Left kidney (tissue), 8 donors: ENCODE measurements around the gene STMN1. TPM values are rescaled to one million over a fixed set of nuclear protein-coding genes. Genes with fewer than 3 reads are reported as not detected.
"Not testable (repeated sequence)": the region's sequence is repeated elsewhere in the genome, so short reads cannot be mapped to it uniquely, and the experiment has no call there.

Experiments
- DNase-seq: peaks from one replicate; pipeline ENCODE4 v3.0.0-alpha.2; 2013
- long read RNA-seq, 8 donors: transcript quantifications; one replicate each; lab custom pipeline, GENCODE V29; 2026
- polyA plus RNA-seq: library from polyadenylated mRNA; unstranded; fragments of 120-200 nt; gene quantifications from one replicate; pipeline ENCODE4 v1.2.1, GENCODE V29; 2013; ENCODE audit not compliant: insufficient read length

The STMN1 gene
- polyA plus RNA-seq, result 1,379 TPM
- long read RNA-seq, donor 1, transcript STMN1-206 (5 exons, 1,504 nt), result major isoform, 244 of 570 reads
- long read RNA-seq, donor 1, partial matches to known transcripts, result 297 of 570 reads
- long read RNA-seq, donor 1, other reads (novel, unspliced or antisense), result 23 of 570 reads
- long read RNA-seq, donor 2, transcript STMN1-206 (5 exons, 1,504 nt), result major isoform, 306 of 537 reads
- long read RNA-seq, donor 2, partial matches to known transcripts, result 217 of 537 reads
- long read RNA-seq, donor 2, other reads (novel, unspliced or antisense), result 8 of 537 reads
- long read RNA-seq, donor 3, transcript STMN1-206 (5 exons, 1,504 nt), result major isoform, 204 of 383 reads
- long read RNA-seq, donor 3, partial matches to known transcripts, result 162 of 383 reads
- long read RNA-seq, donor 3, other reads (novel, unspliced or antisense), result 13 of 383 reads
- long read RNA-seq, donor 4, transcript STMN1-206 (5 exons, 1,504 nt), result major isoform, 26 of 55 reads
- long read RNA-seq, donor 4, partial matches to known transcripts, result 29 of 55 reads
- long read RNA-seq, donor 4, other reads (novel, unspliced or antisense), result 0 of 55 reads
- long read RNA-seq, donor 5, transcript STMN1-206 (5 exons, 1,504 nt), result major isoform, 444 of 819 reads
- long read RNA-seq, donor 5, partial matches to known transcripts, result 353 of 819 reads
- long read RNA-seq, donor 5, other reads (novel, unspliced or antisense), result 17 of 819 reads
- long read RNA-seq, donor 6, transcript STMN1-206 (5 exons, 1,504 nt), result major isoform, 317 of 617 reads
- long read RNA-seq, donor 6, partial matches to known transcripts, result 291 of 617 reads
- long read RNA-seq, donor 6, other reads (novel, unspliced or antisense), result 6 of 617 reads
- long read RNA-seq, donor 7, transcript STMN1-203 (5 exons, 1,712 nt), result minor isoform, 6 of 839 reads
- long read RNA-seq, donor 7, transcript STMN1-206 (5 exons, 1,504 nt), result major isoform, 495 of 839 reads
- long read RNA-seq, donor 7, partial matches to known transcripts, result 312 of 839 reads
- long read RNA-seq, donor 7, other reads (novel, unspliced or antisense), result 19 of 839 reads
- long read RNA-seq, donor 8, transcript STMN1-206 (5 exons, 1,504 nt), result major isoform, 146 of 253 reads
- long read RNA-seq, donor 8, partial matches to known transcripts, result 97 of 253 reads
- long read RNA-seq, donor 8, other reads (novel, unspliced or antisense), result 7 of 253 reads

DNA sequence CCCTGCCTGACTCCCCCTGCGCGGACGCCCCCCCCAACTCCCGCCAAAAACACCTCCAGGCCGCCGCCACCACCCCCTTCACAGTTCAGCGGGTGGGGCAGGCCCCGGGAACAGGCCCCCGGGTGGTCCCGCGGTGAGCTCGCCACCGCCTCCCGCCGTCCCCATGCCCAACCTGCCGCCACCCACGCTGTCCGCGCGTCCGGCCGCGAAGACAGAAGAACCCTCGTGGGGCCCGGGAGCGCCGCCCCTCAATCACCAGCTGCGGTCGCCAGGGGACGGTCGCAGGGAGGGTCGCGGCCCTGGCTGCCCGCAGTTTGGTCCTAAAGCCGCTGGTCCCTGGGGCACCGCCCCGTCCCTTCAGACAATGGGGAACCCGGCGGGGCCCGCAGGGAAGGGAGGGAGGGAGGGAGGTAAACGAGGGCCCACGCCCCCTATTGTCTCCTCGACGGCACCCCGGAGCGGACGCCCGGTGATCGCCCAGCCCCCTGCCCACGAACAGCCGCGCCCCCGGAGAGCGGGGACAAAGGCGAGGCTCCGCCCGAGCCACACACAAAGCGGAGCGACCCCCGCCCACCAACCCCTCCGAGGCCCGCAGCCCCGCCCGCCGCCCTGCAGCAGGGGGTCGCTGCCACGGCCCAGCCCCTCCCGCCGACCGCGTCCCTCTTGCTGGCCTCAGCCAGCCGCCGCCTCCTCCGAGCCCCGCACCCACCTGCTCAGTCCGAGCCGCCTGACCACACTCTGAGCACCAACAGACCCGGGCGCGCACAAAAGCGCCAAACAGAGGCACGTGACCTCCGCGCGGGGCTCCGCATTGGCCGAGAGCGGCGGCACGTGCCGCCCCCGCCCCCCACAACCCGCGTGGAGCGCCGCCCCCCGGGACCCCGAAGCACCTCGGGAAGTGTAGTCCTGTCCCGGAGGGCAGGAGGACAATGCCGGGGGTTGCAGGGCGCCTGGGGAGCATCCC lies at the start of gene STMN1:
TSS of gene STMN1 (minus strand) at position 740 of the 964 bp plus-strand sequence. CDS start 1,743 bp downstream, outside the sequence.
- DNase-seq, result peak; percentile 95

DNA sequence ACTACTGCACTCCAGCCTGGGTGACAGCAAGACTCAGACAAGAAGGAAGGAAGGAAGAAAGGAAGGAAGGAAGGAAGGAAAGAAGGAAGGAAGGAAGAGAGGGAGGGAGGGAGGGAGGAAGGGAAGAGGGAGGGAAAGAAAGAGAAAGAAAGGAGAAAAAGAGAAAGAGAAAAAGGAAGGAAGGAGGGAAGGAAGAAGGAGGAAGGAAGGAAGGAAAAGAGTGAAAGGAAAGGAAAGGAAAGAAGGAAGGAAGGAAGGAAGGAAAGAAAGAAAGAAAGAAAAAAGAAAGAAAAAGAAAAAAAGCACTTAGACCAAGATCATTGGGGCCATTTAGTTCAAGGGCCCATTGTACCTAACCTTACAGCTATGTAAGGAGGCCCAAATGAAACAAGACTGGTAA lies 49.3 kb upstream of the STMN1 start:
- no peak for DNase-seq

DNA sequence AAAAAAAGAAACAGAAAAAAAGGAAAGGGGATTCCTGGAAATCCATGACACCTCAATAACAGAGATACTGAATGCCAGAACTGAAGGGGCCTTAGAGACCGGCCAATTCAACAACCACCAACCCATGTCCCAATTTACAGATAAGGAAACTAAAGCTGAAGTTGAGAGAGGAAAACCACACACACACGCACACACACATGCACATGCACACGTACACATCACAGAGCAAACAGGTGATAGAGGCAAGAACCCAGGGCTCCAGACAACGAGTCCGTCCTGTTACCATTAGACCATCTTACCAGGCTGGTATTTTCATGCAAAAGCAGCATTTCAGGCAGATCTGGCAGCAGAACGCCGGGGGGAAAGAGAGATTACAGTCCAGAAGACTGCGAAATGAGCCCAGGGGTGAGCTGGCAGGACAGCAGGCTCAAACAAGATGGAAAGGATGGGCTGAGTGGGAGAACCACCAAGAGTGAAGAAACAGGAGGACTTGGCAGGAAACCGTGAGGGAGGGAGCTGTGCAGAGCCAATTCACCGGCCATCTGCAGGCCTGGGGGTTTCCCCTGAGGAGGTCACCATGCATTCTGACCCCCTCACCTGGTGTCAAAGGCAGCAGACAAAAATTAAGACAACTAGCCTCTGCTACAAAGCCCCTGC lies 48.2 kb upstream of the STMN1 start:
- DNase-seq, result no peak

DNA sequence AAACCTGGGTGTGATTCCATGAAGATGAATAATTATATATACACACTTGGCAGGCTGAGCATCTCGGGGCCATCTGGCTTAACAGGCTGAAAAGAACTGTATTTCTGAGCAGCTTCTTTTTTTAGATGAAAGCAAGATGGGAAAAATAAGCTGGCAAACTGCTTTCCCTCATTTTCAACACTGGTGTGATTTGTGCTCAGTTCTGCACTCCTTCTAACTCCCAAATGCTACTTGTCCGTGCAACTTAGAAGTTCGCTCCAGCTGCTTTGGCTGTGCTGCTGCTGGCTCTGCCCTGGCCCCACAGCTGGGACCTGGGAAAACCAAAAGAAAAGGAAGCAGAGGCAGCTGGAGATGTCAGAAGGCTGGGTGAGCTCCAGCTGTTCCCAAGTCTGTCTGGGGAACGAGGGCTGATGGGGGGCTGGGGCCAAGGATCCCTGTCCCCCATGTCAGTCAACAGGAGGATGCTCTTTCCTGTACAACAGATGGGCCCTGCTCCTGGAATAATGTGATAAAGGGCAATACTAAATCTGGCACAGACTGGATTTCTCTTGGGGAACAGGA lies 46.7 kb upstream of the STMN1 start:
- DNase-seq, result peak; percentile 67

DNA sequence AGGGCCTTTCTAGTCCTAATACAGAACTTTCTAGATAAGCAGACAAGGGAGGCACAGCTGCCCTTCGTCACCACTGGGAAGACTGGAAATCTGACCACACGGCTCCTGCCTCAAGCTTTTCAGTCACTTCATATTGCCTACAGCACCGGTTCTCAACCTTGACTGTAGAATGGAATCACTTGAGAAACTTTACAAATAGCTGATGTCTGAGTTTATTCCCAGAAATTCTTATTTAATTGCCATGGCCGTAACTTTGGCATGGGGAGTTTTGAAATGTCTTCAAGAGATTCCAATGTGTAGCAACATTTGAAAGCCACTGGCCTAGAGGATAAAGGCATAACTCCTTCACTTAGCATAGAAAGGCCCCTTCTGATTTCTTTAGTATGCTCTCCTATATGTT lies 42.4 kb upstream of the STMN1 start:
- DNase-seq, result no peak

DNA sequence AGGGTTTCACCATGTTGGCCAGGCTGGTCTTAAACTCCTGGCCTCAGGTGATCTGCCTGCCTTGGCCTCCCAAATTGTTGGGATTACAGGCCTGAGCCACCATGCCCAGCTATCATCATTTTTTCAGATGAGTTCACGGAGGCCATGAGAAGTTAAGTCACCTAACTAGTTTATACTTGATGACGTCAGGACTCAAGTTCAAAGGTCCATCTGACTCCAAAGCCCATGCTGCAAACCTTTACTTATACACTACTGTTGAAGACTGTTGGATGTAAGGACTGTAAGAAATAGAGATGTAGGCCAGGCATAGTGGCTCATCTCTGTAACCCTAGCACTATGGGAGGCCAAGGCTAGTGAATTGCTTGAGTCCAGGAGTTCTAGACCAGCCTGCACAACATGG lies 40.8 kb upstream of the STMN1 start:
- DNase-seq, result no peak

DNA sequence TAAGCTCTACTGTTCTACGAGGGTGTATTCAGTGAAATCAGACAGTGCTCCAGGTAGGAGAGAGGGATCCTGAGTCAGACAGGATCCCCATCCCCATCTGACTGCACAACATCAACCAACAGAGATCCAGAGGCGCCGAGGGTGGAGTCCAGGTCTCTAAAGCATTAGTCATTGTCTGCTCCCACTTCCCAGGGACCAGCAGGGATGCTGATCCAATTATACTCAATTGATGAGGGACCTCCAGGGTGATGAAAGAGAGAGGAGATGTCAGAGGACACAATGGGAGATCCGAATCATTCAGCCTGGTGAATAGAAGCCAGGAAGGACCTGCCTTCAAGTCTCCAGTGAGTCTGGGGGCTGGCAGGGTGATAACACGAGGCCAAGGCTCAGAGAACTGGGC lies 39.5 kb upstream of the STMN1 start:
- DNase-seq, result no peak

DNA sequence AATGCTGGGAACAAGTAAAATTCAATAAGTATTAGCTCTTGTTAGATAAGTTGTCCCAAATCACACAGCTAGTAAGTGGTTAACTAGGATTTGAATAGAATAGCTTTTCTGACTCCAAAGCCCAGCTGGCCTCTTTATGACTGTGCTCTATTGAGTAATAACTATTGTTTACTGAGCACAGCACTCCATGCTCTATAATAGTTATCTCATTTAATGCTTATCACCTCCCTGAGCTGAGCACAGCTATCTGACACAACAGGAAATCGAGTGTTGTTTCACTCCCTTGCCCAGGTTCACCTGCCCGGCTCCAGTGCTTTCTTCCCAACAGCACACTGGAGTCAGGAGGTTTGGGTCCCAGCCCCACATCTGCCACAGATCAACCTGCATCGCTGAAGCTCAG lies 38.8 kb upstream of the STMN1 start:
- DNase-seq, result no peak

DNA sequence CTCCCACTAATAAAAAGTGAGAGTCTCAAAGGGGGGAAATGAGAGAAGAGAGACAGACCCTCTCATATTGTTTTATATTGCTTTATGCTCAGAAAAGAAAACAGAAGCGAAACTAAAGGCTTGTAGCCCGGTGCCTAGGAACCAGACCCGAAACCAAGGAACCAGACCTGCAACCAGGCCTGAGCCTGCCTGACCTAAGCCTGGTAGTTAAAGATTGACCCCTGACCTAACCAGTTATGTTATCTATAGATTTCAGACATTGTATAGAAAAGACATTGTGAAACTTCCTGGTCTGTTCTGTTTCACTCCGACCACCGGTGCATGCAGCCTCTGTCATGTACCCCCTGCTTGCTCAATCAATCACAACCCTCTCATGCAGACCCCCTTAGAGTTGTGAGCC lies 37.3 kb upstream of the STMN1 start:
- DNase-seq, result not testable (repeated sequence)

DNA sequence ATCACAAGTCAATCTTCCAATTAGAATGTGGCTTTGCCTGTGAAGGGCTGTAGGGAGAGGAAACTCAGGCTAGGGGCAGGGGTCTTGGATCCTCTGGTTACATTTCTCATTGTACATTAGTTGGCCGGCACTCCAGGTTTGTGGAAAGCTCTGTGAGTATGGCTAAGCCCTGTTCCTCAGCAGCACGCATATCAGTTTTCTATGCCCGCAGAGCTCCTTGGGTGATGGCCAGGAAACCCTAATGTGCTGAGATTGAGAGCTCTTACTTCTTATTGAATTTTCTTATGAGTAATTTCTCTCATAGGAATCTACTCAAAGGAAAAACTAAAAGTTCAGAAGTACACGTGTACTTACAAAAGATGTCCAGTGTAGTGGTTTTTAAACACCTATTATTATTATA lies 30.7 kb upstream of the STMN1 start:
- DNase-seq, result no peak

DNA sequence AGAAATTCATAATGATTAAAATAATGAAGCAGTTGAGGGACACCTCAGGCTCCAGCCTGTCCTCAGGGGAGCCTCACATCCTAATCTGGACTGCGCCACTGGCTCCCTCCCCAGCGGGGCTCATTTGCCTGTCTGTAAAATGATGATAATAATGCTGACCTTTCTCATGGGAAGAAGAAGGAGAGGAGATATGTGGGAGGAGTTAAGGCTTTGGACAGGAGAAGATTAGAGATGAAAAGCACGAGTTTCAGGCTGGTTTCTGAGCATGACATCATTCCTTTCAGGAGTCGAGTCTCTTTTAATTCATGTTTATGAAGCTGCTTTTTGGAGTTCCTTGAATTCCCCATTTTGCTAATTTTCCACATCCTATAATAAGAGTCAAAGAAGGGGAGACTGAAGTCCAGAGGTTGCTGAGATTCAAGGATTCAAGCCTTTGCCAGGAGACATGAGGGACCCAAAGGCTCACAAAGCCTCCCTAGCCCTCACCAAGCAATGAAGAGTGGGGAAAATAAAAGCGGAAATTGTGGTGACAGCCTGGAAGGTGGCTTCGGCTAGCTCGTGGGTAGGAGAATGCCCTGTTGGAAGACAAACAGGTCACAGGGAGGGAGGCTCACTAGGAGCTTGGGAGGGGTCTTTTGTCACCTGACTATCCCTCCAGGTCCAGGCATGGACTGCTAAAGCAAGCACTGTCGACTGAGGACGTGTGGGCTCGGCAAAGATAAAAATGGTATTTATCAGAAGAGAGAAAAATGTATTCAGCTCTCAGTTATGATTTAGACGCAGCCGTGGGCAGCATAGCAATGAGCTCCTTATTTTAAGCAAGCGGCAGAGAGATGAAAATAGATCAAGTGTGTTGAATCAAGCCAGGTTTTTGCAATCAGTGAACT lies 27.5 kb upstream of the STMN1 start:
- DNase-seq, result no peak

DNA sequence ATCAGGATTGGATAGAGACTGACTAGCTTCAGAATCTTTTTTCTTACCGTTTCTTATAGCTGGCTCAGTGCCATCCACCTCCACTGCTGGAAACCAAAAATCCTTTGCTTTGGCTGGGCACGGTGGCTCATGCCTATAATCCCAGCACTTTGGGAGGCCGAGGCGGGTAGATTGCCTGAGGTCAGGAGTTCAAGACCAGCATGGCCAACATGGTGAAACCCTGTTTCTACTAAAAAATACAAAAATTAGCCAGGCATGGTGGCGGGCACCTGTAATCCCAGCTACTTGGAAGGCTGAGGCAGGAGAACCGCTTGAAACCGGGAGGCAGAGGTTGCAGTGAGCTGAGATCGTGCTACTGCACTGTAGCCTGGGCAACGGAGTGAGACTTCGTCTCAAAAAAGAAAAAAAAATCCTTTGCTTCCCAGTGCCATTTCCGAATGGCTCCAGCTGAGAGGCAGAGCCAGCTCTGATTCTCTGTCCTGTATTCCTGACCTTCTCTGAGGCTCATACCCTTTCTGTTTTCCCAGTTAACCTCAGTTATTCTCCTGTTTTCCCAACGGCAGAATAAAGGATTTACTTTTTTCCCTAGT lies 26.7 kb upstream of the STMN1 start:
- DNase-seq, result not testable (repeated sequence)

DNA sequence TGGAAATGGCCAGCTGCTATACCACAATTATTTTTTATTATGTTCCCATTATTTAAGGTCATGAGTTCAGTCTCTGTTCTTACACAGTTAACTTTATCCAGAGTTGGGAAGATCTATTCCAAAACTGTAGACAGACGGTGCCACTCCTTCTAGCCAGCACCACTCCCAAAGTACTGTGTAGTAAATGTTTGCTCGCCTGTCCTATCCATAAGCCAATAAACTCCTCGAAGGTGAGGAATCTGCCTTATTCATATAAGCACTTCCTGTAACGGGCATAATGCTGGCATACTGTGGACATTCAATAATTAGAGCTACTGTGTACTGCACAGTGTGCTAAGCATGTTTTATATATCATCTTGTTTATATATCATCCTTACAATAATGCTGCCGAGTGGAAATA lies 26.1 kb upstream of the STMN1 start:
- no peak for DNase-seq

DNA sequence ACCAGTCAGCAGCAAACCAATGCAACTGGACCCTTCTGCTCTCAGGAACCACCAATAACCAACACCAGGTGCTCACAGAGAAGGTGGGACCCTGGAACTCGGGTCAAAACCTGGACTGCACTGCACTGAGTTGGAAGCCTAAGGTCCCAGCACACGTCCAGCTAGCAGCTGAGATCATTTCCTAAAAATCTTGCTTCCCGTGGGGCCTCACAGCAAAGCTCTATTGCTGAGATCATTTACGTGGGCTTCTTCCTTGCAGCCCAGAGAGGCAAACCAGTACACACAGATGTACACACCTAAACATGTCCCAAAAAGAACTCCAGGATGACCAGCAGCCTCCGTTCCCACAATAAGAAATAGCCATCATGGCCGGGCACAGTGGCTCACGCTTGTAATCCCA lies 22.8 kb upstream of the STMN1 start:
- no peak for DNase-seq

DNA sequence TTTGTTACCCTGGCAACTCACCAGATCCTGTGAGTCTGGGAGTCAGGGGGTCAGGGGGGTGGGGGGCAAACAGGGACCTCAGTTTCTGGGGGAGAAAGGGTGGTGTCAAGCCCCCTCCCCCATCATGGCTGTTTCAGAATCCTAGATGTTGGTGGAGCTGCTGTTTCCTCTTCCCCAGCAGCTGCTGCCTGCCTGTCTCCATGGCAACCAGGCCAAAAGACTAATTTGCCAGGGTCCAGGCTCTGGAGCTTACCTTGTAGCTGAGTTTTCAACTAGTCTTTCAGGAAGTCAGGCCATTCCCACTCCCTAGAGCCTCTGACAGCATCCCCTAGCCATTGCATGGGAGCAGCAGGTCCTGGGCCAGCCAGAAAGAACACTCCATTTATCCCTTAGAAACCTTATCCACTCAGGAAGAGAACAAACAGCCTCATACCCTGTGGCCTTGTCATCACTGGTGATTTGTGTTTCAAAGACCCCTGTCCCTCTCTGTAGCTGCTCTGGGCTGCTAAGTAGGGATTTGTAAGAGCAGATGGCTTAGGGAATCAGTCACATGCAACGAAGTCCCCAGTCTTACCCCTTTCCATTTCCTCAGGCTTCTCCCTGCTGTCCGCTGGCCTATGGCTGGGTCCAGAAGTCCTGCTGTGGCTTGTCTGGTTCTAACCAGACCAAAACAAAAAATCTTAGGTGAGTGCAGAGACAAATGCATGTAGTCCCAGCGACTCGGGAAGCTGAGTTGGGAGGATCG lies 21.5 kb upstream of the STMN1 start:
- peak; percentile 41 for DNase-seq

DNA sequence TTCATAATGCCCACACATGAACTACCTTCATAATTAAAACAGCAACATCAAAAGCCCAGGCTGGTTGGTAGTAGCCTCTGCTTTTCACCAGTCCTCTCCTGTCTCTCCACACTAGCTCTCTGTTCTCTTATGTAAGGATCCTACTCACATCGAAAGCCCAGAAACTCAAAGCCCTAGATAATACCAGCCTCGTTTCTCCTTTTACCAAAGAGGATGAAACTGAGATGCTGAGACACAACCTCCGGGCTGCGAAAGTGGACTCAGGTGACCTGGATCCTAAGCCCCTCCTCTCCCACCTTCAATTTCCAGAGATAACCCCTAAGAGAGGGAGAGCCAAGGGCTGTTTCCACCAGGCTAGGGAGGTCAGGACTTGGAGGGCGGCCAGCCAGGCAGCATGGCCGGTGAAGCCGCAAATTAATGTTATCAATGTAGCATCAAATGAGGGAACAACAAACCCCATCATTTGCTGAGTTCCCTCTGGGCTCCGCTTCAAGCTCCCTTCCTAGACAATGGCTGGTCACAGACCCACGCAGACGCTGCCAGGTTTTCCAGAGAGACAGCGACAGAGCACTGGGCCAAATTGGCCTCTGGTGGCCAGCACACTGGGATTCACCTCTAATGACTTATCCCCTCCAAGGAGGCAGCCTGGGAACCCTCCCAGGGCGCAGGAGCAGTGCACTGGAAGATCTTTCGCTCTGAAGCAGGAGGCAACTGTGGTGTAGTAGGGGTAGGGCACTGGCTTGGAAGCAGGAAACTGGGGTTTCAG lies 20.7 kb upstream of the STMN1 start:
- DNase-seq, result no peak

DNA sequence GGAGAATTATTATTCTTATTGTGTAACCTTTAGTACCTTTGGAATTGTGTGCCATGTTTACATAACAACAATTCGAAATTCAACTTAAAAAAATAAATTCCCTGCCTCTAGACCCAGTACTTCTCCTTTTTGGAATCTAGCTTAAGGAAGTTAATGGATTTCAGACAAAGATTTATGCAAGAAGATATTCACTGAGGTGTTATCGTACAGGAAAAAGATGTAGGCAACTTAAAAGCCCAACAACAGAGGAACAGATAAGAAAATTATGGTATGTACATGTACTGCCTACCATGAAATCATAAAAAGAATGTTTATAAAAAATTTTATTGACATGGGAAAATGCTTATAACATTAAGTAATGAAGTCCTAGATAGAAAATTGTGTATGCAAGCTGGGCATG lies 18.2 kb upstream of the STMN1 start:
- no peak for DNase-seq
